ENCODE measurements around the gene CRHR2.

CRHR2 gene

DNA sequence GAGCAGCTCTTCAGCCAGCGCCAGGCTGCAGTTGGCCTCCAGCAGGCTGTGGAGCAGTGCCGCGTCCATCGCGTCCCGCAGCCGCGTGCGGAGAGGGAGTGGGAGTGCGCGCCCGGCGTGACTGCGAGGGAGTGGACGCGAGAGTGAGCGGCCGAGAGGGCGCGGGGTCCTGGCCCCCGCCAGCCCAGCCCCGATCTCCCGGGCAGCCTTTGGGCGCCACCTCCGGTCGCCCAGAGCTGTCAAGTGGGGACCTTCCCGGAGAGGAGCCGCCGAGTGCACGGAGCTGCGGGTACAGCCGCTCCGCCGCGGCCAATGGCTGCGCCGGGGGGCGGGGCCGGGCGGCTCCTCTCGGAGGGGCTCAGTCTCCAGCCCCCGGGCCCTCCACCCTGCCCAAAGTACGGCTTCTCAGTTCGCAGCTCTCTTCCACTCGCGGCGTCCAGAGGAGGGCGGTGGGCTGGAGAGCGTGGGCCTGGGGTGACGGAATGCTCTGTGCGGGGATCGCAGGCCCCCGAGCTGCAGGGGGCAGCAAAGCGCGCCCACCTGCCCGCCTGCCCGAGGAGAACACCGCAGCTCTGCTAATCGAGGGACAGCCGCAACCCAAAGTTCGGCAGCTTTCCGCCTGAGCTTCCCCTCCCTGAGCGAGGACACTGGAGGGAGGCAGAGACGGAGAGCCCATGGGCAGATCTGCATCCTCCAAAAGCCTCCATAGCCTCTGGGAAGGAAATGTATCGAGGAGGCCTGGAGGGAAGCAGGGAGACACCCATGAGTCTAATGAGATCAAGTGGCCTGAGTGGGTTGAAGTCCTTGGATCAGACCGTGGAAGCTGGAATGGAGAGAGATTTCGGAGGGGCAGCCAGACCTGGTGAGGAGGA is at the start of gene CRHR2:
Gene CRHR2 (minus strand): TSS at position 245 of the 872 bp plus-strand sequence. CDS start 176 bp downstream, at position 69.
- Histone ChIP-seq H3K4me3 (ENCODE audit: low read depth, low read length) (peak within 1 kb of the TSS; percentile 35), H3K27ac (ENCODE audit: extremely low read depth, low read depth, low read length) (no peak within 1 kb of the TSS), H3K9me3 (ENCODE audit: control insufficient read depth, insufficient read depth, low read depth, low read length) (no peaks in the 10 kb centered on the region), H3K4me1 (ENCODE audit: control insufficient read depth, insufficient read depth, low read length) (no peaks in the 10 kb centered on the region), H3K36me3 (ENCODE audit: control insufficient read depth in 2 of 2, insufficient read depth in 1 of 2, low read length in 2 of 2) (no peaks in the 10 kb centered on the region)
- POLR2A ChIA-PET: no interaction called here
- CTCF ChIA-PET: interaction anchor here (0.7 to 3.3 kb wide), 7 partner anchors 9 to 83 kb away, joined by 3 to 18 read pairs (median 4); no protein-coding TSS in a partner anchor
- TF ChIP-seq, protein P1, sequence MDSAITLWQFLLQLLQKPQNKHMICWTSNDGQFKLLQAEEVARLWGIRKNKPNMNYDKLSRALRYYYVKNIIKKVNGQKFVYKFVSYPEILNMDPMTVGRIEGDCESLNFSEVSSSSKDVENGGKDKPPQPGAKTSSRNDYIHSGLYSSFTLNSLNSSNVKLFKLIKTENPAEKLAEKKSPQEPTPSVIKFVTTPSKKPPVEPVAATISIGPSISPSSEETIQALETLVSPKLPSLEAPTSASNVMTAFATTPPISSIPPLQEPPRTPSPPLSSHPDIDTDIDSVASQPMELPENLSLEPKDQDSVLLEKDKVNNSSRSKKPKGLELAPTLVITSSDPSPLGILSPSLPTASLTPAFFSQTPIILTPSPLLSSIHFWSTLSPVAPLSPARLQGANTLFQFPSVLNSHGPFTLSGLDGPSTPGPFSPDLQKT (IDR thresholded peaks at IDR 0.05; ENCODE audit: borderline replicate concordance, low read depth, low read length): no peak
- TF ChIP-seq ZNF571 (tag by site-specific recombination; IDR thresholded peaks at IDR 0.05) (no peak), ZSCAN16 (tag by site-specific recombination; IDR thresholded peaks at IDR 0.05) (no peak), ZNF76 (tag by site-specific recombination; IDR thresholded peaks at IDR 0.05; ENCODE audit: borderline replicate concordance, low read depth) (no peak), ZNF768 (tag by site-specific recombination; IDR thresholded peaks at IDR 0.05) (no peak), KLF9 (tag by site-specific recombination; IDR thresholded peaks at IDR 0.05; ENCODE audit: low read depth) (peak; percentile 32; the same call in 1 of the 2 replicates), MEIS1 (CRISPR knock-in tag; IDR thresholded peaks at IDR 0.05; ENCODE audit: borderline replicate concordance) (no peak), ZBTB20 (tag by site-specific recombination; IDR thresholded peaks at IDR 0.05) (no peak), ZBTB17 (tag by site-specific recombination; IDR thresholded peaks at IDR 0.05) (peak; percentile 67), ZNF830 (tag by site-specific recombination; IDR thresholded peaks at IDR 0.05; ENCODE audit: low read depth) (no peak), HOXA7 (CRISPR knock-in tag; IDR thresholded peaks at IDR 0.05; ENCODE audit: borderline replicate concordance) (no peak), ZNF530 (tag by site-specific recombination; IDR thresholded peaks at IDR 0.05; ENCODE audit: low read depth) (no peak), ZNF654 (tag by site-specific recombination; IDR thresholded peaks at IDR 0.05; ENCODE audit: low read depth) (no peak), KLF10 (tag by site-specific recombination; IDR thresholded peaks at IDR 0.05) (no peak), ZNF48 (tag by site-specific recombination; IDR thresholded peaks at IDR 0.05) (no peak), ZNF394 (tag by site-specific recombination; IDR thresholded peaks at IDR 0.05; ENCODE audit: borderline replicate concordance) (no peak), ZNF211 (tag by site-specific recombination; IDR thresholded peaks at IDR 0.05; ENCODE audit: low read depth) (no peak), ZNF660 (tag by site-specific recombination; IDR thresholded peaks at IDR 0.05) (no peak), WT1 (tag by site-specific recombination; IDR thresholded peaks at IDR 0.05) (no peak), ZNF202 (tag by site-specific recombination; IDR thresholded peaks at IDR 0.05; ENCODE audit: borderline replicate concordance) (no peak)
- TF ChIP-seq, protein P2, sequence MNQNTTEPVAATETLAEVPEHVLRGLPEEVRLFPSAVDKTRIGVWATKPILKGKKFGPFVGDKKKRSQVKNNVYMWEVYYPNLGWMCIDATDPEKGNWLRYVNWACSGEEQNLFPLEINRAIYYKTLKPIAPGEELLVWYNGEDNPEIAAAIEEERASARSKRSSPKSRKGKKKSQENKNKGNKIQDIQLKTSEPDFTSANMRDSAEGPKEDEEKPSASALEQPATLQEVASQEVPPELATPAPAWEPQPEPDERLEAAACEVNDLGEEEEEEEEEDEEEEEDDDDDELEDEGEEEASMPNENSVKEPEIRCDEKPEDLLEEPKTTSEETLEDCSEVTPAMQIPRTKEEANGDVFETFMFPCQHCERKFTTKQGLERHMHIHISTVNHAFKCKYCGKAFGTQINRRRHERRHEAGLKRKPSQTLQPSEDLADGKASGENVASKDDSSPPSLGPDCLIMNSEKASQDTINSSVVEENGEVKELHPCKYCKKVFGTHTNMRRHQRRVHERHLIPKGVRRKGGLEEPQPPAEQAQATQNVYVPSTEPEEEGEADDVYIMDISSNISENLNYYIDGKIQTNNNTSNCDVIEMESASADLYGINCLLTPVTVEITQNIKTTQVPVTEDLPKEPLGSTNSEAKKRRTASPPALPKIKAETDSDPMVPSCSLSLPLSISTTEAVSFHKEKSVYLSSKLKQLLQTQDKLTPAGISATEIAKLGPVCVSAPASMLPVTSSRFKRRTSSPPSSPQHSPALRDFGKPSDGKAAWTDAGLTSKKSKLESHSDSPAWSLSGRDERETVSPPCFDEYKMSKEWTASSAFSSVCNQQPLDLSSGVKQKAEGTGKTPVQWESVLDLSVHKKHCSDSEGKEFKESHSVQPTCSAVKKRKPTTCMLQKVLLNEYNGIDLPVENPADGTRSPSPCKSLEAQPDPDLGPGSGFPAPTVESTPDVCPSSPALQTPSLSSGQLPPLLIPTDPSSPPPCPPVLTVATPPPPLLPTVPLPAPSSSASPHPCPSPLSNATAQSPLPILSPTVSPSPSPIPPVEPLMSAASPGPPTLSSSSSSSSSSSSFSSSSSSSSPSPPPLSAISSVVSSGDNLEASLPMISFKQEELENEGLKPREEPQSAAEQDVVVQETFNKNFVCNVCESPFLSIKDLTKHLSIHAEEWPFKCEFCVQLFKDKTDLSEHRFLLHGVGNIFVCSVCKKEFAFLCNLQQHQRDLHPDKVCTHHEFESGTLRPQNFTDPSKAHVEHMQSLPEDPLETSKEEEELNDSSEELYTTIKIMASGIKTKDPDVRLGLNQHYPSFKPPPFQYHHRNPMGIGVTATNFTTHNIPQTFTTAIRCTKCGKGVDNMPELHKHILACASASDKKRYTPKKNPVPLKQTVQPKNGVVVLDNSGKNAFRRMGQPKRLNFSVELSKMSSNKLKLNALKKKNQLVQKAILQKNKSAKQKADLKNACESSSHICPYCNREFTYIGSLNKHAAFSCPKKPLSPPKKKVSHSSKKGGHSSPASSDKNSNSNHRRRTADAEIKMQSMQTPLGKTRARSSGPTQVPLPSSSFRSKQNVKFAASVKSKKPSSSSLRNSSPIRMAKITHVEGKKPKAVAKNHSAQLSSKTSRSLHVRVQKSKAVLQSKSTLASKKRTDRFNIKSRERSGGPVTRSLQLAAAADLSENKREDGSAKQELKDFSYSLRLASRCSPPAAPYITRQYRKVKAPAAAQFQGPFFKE (tag by site-specific recombination; IDR thresholded peaks at IDR 0.05; ENCODE audit: borderline replicate concordance): no peak
- TF ChIP-seq, protein P3, sequence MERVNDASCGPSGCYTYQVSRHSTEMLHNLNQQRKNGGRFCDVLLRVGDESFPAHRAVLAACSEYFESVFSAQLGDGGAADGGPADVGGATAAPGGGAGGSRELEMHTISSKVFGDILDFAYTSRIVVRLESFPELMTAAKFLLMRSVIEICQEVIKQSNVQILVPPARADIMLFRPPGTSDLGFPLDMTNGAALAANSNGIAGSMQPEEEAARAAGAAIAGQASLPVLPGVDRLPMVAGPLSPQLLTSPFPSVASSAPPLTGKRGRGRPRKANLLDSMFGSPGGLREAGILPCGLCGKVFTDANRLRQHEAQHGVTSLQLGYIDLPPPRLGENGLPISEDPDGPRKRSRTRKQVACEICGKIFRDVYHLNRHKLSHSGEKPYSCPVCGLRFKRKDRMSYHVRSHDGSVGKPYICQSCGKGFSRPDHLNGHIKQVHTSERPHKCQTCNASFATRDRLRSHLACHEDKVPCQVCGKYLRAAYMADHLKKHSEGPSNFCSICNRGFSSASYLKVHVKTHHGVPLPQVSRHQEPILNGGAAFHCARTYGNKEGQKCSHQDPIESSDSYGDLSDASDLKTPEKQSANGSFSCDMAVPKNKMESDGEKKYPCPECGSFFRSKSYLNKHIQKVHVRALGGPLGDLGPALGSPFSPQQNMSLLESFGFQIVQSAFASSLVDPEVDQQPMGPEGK (tag by site-specific recombination; IDR thresholded peaks at IDR 0.05): peak; percentile 81
- TF ChIP-seq, protein P4, sequence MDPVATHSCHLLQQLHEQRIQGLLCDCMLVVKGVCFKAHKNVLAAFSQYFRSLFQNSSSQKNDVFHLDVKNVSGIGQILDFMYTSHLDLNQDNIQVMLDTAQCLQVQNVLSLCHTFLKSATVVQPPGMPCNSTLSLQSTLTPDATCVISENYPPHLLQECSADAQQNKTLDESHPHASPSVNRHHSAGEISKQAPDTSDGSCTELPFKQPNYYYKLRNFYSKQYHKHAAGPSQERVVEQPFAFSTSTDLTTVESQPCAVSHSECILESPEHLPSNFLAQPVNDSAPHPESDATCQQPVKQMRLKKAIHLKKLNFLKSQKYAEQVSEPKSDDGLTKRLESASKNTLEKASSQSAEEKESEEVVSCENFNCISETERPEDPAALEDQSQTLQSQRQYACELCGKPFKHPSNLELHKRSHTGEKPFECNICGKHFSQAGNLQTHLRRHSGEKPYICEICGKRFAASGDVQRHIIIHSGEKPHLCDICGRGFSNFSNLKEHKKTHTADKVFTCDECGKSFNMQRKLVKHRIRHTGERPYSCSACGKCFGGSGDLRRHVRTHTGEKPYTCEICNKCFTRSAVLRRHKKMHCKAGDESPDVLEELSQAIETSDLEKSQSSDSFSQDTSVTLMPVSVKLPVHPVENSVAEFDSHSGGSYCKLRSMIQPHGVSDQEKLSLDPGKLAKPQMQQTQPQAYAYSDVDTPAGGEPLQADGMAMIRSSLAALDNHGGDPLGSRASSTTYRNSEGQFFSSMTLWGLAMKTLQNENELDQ (tag by site-specific recombination; IDR thresholded peaks at IDR 0.05; ENCODE audit: low read depth): no peak
- TF ChIP-seq, protein P5, sequence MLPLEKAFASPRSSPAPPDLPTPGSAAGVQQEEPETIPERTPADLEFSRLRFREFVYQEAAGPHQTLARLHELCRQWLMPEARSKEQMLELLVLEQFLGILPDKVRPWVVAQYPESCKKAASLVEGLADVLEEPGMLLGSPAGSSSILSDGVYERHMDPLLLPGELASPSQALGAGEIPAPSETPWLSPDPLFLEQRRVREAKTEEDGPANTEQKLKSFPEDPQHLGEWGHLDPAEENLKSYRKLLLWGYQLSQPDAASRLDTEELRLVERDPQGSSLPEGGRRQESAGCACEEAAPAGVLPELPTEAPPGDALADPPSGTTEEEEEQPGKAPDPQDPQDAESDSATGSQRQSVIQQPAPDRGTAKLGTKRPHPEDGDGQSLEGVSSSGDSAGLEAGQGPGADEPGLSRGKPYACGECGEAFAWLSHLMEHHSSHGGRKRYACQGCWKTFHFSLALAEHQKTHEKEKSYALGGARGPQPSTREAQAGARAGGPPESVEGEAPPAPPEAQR (tag by site-specific recombination; IDR thresholded peaks at IDR 0.05): no peak

All from HEK293 (cell line).